H1 (cell line): ENCODE data around the gene SCYL1. TPM values are rescaled to one million over a fixed set of nuclear protein-coding genes. Genes with fewer than 3 reads are reported as not detected.
A peak's percentile ranks its signal among the peaks of the same experiment; 100 is the strongest.

Experiments
- ASH2L ChIP-seq: fragments of 200-600, 300-600 bp; sonication (generic); IDR thresholded peaks from one replicate; pipeline ENCODE4 v1.7.1; 2017; ENCODE audit warnings: low read length
- CTBP2 ChIP-seq: IDR thresholded peaks from 2 replicates; pipeline ENCODE4 v1.7.0; 2011; ENCODE audit warnings: borderline replicate concordance, mild to moderate bottlenecking, moderate library complexity, mixed read lengths, low read length; ENCODE audit not compliant: insufficient read depth, insufficient read length
- FOSL1 ChIP-seq: IDR thresholded peaks from 2 replicates; pipeline ENCODE4 v1.6.1; 2011; ENCODE audit warnings: mild to moderate bottlenecking, low read depth, low read length, moderate library complexity; ENCODE audit not compliant: insufficient read depth
- JUND ChIP-seq: IDR thresholded peaks from 2 replicates; pipeline ENCODE4 v1.6.1; 2011; ENCODE audit warnings: mild to moderate bottlenecking, improper control_type of control experiment, low read length
- MAFK ChIP-seq: IDR thresholded peaks from 2 replicates; pipeline ENCODE4 v1.6.1; 2012; ENCODE audit warnings: low read depth, mild to moderate bottlenecking, improper control_type of control experiment, low read length
- PHF8 ChIP-seq: fragments of 200-600 bp; sonication (generic); conservative IDR thresholded peaks from 2 replicates; pipeline ENCODE4 v1.7.1; 2012; ENCODE audit warnings: low read depth, mild to moderate bottlenecking, inconsistent platforms, low read length, moderate library complexity
- POLR2AphosphoS5 ChIP-seq: IDR thresholded peaks from 2 replicates; pipeline ENCODE4 v1.6.1; 2011; ENCODE audit warnings: low read depth, low read length
- SRF ChIP-seq: IDR thresholded peaks from 2 replicates; pipeline ENCODE4 v1.6.1; 2011; ENCODE audit warnings: mild to moderate bottlenecking, low read depth, low read length, moderate library complexity
- polyA plus RNA-seq, 7 experiments: library from polyadenylated mRNA; depleted of rRNA in 3 of 7; stranded (reverse) in 5 of 7; unstranded in 2 of 7; fragments of >200 nt in 5 of 7; fragments of 200-250 nt in 2 of 7; gene quantifications; 1 replicate in 5 of 7; 2 replicates in 1 of 7; 4 replicates in 1 of 7; pipeline versions ENCODE4 v1.2.1 to v1.2.3, GENCODE V29; 2011 to 2013; ENCODE audit warnings: missing spikeins in 2 of 7, mixed read lengths in 2 of 7
- total RNA-seq: library from RNA; stranded (reverse); fragmentation: NEBNext Ultra II Directional; extraction: Animal tissue kit (Norgen Biotek cat#: 25700); gene quantifications from 2 replicates; pipeline ENCODE4 v1.2.1, GENCODE V29; 2021
- TF ChIP-seq, protein P1 (sequence below): fragments of 300-600 bp; sonication (generic); IDR thresholded peaks from 2 replicates; pipeline ENCODE4 v1.7.1; 2012; ENCODE audit warnings: low read length, moderate library complexity, mild to moderate bottlenecking, inconsistent platforms; ENCODE audit not compliant: insufficient replicate concordance

SCYL1 gene
- total and polyA plus RNA-seq, 2 of the 8 experiments (the other 6 are each of a cell fraction or from before 2014, with no cell fraction given) = 59.8 to 77.7 TPM

DNA sequence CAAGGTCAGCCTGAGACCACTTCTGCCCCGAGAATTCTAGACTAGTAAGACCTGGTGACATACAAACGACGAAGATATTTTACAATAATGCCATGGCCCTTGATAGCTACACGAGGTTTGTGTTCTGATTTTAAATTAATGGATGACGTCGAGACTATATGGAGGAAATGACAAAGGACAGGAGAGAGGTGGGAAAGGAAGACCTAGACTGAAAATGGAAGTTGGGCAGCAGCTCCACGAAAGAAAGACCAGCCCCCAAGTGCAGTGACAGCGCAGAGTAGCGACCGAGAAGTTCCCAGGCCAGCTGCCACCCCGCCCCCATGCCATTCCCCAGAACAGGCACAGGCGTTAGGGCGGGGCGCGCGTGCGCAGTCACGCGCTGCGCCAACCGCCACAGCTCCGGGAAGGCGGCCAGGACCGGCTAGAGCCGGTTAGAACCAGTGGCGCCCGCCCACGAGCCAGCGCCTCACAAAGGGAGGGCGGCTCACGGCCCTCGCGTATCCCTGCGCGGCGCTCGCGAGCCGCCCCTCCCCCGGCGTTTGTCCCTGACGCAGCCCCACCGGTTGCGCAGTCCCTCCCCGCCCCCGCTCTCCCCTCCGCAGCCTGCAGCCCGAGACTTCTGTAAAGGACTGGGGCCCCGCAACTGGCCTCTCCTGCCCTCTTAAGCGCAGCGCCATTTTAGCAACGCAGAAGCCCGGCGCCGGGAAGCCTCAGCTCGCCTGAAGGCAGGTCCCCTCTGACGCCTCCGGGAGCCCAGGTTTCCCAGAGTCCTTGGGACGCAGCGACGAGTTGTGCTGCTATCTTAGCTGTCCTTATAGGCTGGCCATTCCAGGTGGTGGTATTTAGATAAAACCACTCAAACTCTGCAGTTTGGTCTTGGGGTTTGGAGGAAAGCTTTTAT, 27.5 kb upstream of the SCYL1 start (continued):
- TF ChIP-seq, protein P1, sequence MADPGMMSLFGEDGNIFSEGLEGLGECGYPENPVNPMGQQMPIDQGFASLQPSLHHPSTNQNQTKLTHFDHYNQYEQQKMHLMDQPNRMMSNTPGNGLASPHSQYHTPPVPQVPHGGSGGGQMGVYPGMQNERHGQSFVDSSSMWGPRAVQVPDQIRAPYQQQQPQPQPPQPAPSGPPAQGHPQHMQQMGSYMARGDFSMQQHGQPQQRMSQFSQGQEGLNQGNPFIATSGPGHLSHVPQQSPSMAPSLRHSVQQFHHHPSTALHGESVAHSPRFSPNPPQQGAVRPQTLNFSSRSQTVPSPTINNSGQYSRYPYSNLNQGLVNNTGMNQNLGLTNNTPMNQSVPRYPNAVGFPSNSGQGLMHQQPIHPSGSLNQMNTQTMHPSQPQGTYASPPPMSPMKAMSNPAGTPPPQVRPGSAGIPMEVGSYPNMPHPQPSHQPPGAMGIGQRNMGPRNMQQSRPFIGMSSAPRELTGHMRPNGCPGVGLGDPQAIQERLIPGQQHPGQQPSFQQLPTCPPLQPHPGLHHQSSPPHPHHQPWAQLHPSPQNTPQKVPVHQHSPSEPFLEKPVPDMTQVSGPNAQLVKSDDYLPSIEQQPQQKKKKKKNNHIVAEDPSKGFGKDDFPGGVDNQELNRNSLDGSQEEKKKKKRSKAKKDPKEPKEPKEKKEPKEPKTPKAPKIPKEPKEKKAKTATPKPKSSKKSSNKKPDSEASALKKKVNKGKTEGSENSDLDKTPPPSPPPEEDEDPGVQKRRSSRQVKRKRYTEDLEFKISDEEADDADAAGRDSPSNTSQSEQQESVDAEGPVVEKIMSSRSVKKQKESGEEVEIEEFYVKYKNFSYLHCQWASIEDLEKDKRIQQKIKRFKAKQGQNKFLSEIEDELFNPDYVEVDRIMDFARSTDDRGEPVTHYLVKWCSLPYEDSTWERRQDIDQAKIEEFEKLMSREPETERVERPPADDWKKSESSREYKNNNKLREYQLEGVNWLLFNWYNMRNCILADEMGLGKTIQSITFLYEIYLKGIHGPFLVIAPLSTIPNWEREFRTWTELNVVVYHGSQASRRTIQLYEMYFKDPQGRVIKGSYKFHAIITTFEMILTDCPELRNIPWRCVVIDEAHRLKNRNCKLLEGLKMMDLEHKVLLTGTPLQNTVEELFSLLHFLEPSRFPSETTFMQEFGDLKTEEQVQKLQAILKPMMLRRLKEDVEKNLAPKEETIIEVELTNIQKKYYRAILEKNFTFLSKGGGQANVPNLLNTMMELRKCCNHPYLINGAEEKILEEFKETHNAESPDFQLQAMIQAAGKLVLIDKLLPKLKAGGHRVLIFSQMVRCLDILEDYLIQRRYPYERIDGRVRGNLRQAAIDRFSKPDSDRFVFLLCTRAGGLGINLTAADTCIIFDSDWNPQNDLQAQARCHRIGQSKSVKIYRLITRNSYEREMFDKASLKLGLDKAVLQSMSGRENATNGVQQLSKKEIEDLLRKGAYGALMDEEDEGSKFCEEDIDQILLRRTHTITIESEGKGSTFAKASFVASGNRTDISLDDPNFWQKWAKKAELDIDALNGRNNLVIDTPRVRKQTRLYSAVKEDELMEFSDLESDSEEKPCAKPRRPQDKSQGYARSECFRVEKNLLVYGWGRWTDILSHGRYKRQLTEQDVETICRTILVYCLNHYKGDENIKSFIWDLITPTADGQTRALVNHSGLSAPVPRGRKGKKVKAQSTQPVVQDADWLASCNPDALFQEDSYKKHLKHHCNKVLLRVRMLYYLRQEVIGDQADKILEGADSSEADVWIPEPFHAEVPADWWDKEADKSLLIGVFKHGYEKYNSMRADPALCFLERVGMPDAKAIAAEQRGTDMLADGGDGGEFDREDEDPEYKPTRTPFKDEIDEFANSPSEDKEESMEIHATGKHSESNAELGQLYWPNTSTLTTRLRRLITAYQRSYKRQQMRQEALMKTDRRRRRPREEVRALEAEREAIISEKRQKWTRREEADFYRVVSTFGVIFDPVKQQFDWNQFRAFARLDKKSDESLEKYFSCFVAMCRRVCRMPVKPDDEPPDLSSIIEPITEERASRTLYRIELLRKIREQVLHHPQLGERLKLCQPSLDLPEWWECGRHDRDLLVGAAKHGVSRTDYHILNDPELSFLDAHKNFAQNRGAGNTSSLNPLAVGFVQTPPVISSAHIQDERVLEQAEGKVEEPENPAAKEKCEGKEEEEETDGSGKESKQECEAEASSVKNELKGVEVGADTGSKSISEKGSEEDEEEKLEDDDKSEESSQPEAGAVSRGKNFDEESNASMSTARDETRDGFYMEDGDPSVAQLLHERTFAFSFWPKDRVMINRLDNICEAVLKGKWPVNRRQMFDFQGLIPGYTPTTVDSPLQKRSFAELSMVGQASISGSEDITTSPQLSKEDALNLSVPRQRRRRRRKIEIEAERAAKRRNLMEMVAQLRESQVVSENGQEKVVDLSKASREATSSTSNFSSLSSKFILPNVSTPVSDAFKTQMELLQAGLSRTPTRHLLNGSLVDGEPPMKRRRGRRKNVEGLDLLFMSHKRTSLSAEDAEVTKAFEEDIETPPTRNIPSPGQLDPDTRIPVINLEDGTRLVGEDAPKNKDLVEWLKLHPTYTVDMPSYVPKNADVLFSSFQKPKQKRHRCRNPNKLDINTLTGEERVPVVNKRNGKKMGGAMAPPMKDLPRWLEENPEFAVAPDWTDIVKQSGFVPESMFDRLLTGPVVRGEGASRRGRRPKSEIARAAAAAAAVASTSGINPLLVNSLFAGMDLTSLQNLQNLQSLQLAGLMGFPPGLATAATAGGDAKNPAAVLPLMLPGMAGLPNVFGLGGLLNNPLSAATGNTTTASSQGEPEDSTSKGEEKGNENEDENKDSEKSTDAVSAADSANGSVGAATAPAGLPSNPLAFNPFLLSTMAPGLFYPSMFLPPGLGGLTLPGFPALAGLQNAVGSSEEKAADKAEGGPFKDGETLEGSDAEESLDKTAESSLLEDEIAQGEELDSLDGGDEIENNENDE = no peak
- peak; percentile 73 for TF ChIP-seq ASH2L
- TF ChIP-seq FOSL1 = no peak; the same call in 1 of the 2 replicates
- no peak for TF ChIP-seq SRF
- TF ChIP-seq POLR2AphosphoS5 = peak; percentile 84
- no peak for TF ChIP-seq MAFK
- peak; percentile 48; the same call in 1 of the 2 replicates for TF ChIP-seq PHF8
- TF ChIP-seq CTBP2 = no peak
- TF ChIP-seq JUND = peak; percentile 37; the same call in 1 of the 2 replicates
